ENCODE data around the gene RPL36A. TPM values are rescaled to one million over a fixed set of nuclear protein-coding genes. Genes with fewer than 3 reads are reported as not detected.

Gene RPL36A
- polyA plus RNA-seq, 2 of the 4 experiments (the other 2 are of a cell fraction) = 2,529 to 3,171 TPM

- TF ChIP-seq JUN (IDR thresholded peaks at IDR 0.05) (no peak), ZC3H11A (IDR thresholded peaks at IDR 0.05) (no peak), EP300 (IDR thresholded peaks at IDR 0.05) (no peak), PHF8 (IDR thresholded peaks at IDR 0.05; ENCODE audit: borderline replicate concordance, low read depth) (no peak), PBX3 (IDR thresholded peaks at IDR 0.05) (no peak), JUNB (IDR thresholded peaks at IDR 0.05) (no peak), ZNF302 (CRISPR knock-in tag; IDR thresholded peaks at IDR 0.05) (no peak), HOXA7 (CRISPR knock-in tag; IDR thresholded peaks at IDR 0.05) (no peak)
Measured at GRCh38 chrX:101410461-101410860, 19.6 kb downstream of the RPL36A start (continued).

DNA sequence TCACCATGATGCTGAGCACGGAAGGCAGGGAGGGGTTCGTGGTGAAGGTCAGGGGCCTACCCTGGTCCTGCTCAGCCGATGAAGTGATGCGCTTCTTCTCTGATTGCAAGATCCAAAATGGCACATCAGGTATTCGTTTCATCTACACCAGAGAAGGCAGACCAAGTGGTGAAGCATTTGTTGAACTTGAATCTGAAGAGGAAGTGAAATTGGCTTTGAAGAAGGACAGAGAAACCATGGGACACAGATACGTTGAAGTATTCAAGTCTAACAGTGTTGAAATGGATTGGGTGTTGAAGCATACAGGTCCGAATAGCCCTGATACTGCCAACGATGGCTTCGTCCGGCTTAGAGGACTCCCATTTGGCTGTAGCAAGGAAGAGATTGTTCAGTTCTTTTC lies 21.2 kb downstream of the RPL36A start:
- 94% methylated on average over 10 of the region's 10 CpGs for WGBS (ENCODE audit: missing lambda C conversion rate)
- Histone ChIP-seq H3K27ac (no peak overlapping the region), H3K4me2 (no peak overlapping the region), H3K9me3 (no peaks in the 10 kb centered on the region), H3K4me3 (no peak overlapping the region), H3K4me1 (peaks cover 21% of the 10 kb centered on the region; the same call in 2 of the 3 replicates)
- ChIA-PET CTCF (no interaction called here), POLR2A (interaction anchor here (1.7 kb wide), 1 partner anchor 21 kb away, joined by 4 read pairs; the partner anchor contains the start of gene RPL36A)
- FAIRE-seq = no peak
- no peak for TF ChIP-seq FOSL2 (IDR thresholded peaks at IDR 0.05)
- TF ChIP-seq FOSL2 (CRISPR knock-in tag; IDR thresholded peaks at IDR 0.05) = no peak
- TF ChIP-seq KDM1A (IDR thresholded peaks at IDR 0.05; ENCODE audit: low read depth) = no peak
- no peak for TF ChIP-seq E2F6 (IDR thresholded peaks at IDR 0.05; ENCODE audit: borderline replicate concordance, low read depth)
- TF ChIP-seq CBX2 (IDR thresholded peaks at IDR 0.05; ENCODE audit: borderline replicate concordance, low read depth) = no peak
- TF ChIP-seq RARB (CRISPR knock-in tag; IDR thresholded peaks at IDR 0.05) = no peak
- no peak for TF ChIP-seq MAFK (IDR thresholded peaks at IDR 0.05; ENCODE audit: partially characterized antibody)
- no peak for TF ChIP-seq RCOR1 (IDR thresholded peaks at IDR 0.05; ENCODE audit: low read depth, low read length)
- no peak for TF ChIP-seq SMC3 (IDR thresholded peaks at IDR 0.05)
- TF ChIP-seq, protein P1, sequence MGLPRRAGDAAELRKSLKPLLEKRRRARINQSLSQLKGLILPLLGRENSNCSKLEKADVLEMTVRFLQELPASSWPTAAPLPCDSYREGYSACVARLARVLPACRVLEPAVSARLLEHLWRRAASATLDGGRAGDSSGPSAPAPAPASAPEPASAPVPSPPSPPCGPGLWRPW (IDR thresholded peaks at IDR 0.05) = no peak
- TF ChIP-seq, protein P2, sequence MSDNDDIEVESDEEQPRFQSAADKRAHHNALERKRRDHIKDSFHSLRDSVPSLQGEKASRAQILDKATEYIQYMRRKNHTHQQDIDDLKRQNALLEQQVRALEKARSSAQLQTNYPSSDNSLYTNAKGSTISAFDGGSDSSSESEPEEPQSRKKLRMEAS (IDR thresholded peaks at IDR 0.05) = no peak
- no peak for TF ChIP-seq JUN (IDR thresholded peaks at IDR 0.05)
- no peak for TF ChIP-seq POLR2A (IDR thresholded peaks at IDR 0.05; ENCODE audit: low read length)
- no peak for TF ChIP-seq KDM5A (IDR thresholded peaks at IDR 0.05)
- TF ChIP-seq ELK1 (IDR thresholded peaks at IDR 0.05; ENCODE audit: low read depth, low read length) = no peak
- TF ChIP-seq TFCP2L1 (CRISPR knock-in tag; IDR thresholded peaks at IDR 0.05) = no peak
- no peak for ATAC-seq
- DNase-seq (ENCODE audit: low read depth in 1 of 2, low spot score in 1 of 2) = no peak
